ENCODE measurements around the gene STUB1.

The STUB1 gene

GRCh38 chr16:676913-677312, 3.3 kb upstream of the STUB1 start:
- no peak overlapping the region for H3K4me3 Mint-ChIP-seq
- peaks cover 9% of the 10 kb centered on the region for H3K27me3 Mint-ChIP-seq
- H3K4me1 Mint-ChIP-seq (ENCODE audit: low read depth) = peaks cover 24% of the 10 kb centered on the region
- H3K36me3 Mint-ChIP-seq (ENCODE audit: low read depth) = peaks cover 36% of the 10 kb centered on the region
- no peak for DNase-seq
- no peak overlapping the region for H3K27ac Mint-ChIP-seq
- H3K9me3 Mint-ChIP-seq = no peaks in the 10 kb centered on the region

GRCh38 chr16:677316-678190, 2.7 kb upstream of the STUB1 start:
- Mint-ChIP-seq H3K27me3 (peaks cover 9% of the 10 kb centered on the region), H3K9me3 (no peaks in the 10 kb centered on the region), H3K4me3 (no peak overlapping the region), H3K4me1 (ENCODE audit: low read depth) (peaks cover 30% of the 10 kb centered on the region), H3K27ac (no peak overlapping the region), H3K36me3 (ENCODE audit: low read depth) (peaks cover 41% of the 10 kb centered on the region)
- no peak for DNase-seq

DNA sequence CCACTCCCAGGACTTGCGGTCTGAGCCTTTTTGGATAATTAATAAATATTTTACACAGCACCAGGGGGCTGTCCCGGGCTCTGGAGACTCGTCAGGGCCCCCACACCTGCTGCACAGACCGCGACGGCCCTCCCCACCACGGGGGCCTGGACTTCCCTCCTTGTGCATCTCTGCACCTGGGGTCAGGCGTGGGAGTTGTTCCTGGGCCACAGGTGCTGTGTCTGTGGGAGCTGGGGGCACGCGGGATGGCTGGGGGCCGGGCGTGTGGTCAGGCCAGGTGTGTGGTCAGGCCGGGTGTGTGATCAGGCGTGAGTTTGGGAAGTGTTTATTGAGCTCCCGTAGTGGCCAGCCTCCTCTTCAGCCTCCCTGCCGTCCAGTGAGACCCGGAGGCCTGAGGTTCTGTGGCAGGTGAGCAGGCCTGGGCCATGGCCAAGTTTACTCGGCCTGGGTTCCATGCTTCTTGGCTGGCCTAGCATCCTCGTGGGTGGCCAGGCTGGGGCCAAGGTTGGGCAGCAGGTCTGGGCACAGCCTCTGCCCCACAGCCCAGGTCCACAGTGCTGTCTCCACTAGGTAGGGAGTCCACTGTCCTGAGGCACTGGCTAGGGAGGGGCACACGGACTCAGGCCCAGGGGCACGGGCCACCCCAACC, 1.9 kb upstream of the STUB1 start:
- Mint-ChIP-seq H3K4me3 (no peak overlapping the region), H3K27ac (peak overlapping the region; percentile 81), H3K4me1 (ENCODE audit: low read depth) (peaks cover 37% of the 10 kb centered on the region), H3K36me3 (ENCODE audit: low read depth) (peaks cover 41% of the 10 kb centered on the region), H3K27me3 (peaks cover 9% of the 10 kb centered on the region), H3K9me3 (no peaks in the 10 kb centered on the region)
- DNase-seq = no peak

DNA sequence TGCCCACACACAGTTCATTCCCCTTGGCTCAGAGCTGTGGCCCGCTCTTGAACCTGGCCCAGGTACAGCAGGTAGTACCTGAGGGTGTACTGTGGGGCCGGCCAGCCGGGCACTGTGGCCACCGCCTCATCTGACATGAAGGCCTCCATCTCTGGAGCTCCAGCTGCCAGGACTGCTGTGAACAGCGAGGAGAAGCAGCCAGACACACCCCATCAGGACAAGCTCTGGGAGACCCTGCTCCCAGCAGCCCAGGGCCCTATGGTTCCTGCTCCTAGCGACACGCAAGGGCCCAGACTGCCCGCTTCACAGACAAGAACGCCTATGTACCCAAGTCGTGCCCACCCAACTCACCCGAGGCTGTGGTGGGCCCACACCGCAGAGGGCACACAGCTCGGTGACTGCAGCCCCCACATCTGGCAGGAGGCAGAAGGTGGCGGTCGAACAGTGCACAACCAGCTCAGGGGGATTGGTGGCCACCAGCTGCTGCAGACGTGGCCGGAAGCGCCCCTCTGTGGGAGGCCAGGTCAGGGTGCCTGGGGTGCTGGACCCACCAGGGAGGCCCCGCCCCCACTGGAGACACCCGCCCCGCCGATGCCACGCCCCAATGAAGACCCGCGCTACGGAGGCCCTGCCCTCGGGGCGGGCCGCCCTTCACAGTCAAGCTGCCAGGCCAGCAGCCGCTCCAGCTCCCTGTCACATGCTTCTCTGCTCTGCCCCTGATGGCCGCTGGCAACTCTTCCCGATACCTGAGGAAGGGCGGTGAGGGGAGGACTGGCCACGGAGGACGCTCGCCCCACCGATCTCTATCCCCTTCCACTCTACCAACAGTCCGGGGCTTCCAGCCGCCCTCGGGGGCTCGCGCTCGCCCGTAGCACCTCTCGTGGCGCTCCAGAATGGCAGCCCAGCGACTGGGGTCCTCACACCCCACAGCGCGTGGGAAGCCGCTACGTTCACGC, 1.1 kb upstream of the STUB1 start:
- no peak for DNase-seq
- H3K4me3 Mint-ChIP-seq = peak overlapping the region; percentile 79
- H3K4me1 Mint-ChIP-seq (ENCODE audit: low read depth) = peaks cover 39% of the 10 kb centered on the region
- H3K36me3 Mint-ChIP-seq (ENCODE audit: low read depth) = peaks cover 37% of the 10 kb centered on the region
- H3K9me3 Mint-ChIP-seq = no peaks in the 10 kb centered on the region
- peak overlapping the region; percentile 90 for H3K27ac Mint-ChIP-seq
- peaks cover 9% of the 10 kb centered on the region for H3K27me3 Mint-ChIP-seq

- peaks cover 43% of the 10 kb centered on the region for H3K4me1 Mint-ChIP-seq (ENCODE audit: low read depth)
- H3K4me3 Mint-ChIP-seq = peak overlapping the region; percentile 84
- H3K27me3 Mint-ChIP-seq = peaks cover 5% of the 10 kb centered on the region
- H3K9me3 Mint-ChIP-seq = no peaks in the 10 kb centered on the region
- H3K36me3 Mint-ChIP-seq (ENCODE audit: low read depth) = peaks cover 39% of the 10 kb centered on the region
- peak overlapping the region; percentile 88 for H3K27ac Mint-ChIP-seq
- DNase-seq = no peak
These were observed 375 bp downstream of the STUB1 start for GRCh38 chr16:680625-680945.

DNA sequence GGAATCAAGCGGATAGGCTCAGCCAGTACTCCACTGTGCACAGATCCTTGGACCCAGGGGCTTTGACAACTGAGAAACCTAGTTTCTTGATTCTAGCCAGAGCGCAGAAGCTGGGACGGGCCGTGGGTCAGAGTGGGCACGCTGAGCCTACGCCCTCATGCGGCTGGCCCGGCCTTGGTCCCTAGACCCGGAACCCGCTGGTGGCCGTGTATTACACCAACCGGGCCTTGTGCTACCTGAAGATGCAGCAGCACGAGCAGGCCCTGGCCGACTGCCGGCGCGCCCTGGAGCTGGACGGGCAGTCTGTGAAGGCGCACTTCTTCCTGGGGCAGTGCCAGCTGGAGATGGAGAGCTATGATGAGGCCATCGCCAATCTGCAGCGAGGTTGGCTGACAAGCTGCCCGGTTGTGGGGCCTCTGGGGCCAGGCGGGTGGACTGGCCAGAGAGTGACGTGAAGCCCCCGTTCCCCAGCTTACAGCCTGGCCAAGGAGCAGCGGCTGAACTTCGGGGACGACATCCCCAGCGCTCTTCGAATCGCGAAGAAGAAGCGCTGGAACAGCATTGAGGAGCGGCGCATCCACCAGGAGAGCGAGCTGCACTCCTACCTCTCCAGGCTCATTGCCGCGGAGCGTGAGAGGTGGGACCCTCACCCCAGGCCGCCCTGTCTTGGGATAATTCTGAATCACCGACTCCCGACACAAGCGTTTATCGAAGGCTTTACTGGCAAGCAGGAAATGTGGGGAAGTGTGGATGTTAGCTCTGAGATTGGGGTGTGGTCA, 946 bp downstream of the STUB1 start:
- Mint-ChIP-seq H3K4me1 (ENCODE audit: low read depth) (peaks cover 49% of the 10 kb centered on the region), H3K27me3 (peaks cover 5% of the 10 kb centered on the region), H3K27ac (peak overlapping the region; percentile 88), H3K36me3 (ENCODE audit: low read depth) (peaks cover 45% of the 10 kb centered on the region), H3K9me3 (no peaks in the 10 kb centered on the region), H3K4me3 (peak overlapping the region; percentile 84)
- DNase-seq = peak; percentile 54

GRCh38 chr16:681746-682427, 1.7 kb downstream of the STUB1 start:
- Mint-ChIP-seq H3K9me3 (no peaks in the 10 kb centered on the region), H3K27me3 (peaks cover 2% of the 10 kb centered on the region), H3K4me1 (ENCODE audit: low read depth) (peaks cover 50% of the 10 kb centered on the region), H3K36me3 (ENCODE audit: low read depth) (peaks cover 51% of the 10 kb centered on the region), H3K4me3 (peak overlapping the region; percentile 84), H3K27ac (peak overlapping the region; percentile 88)
- no peak for DNase-seq

- Mint-ChIP-seq H3K36me3 (ENCODE audit: low read depth) (peaks cover 58% of the 10 kb centered on the region), H3K27ac (peak overlapping the region; percentile 88), H3K4me3 (peak overlapping the region; percentile 84), H3K9me3 (no peaks in the 10 kb centered on the region), H3K27me3 (no peaks in the 10 kb centered on the region), H3K4me1 (ENCODE audit: low read depth) (peaks cover 53% of the 10 kb centered on the region)
- no peak for DNase-seq
These were observed 2.5 kb downstream of the STUB1 start for GRCh38 chr16:682493-683395.

DNA sequence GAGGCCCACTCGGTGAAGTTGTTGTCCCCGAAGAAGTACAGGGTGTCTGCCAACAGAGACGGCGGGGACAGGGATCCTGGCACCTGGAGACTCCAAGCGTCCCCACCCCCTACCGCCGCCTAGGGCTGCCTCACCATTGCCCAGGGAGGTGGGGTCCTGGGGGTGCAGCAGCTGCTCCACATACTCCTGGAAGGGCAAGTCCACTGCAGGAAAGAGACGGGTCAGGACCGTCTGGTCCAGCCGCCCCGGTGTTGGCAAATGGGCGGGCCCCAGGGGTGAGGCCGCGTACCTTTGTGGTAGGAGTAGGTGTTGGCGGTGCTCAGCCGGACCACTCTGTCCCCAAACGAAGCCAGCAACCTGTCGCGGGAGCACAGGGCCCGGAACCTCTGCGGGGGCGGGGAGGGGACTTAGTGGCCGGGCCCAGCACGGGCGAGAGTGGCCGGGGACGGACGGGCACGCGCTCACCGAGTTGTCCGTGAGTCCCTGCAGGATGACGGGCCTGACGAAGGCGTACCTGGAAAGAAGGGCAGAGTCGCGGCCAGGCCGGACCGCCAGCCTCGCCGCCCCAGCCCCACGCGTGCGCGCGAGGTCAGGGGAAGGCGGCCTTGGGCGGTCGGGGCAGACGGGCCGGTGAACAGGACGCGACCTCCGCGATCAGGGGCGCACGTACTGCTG, 3.3 kb downstream of the STUB1 start:
- Mint-ChIP-seq H3K4me1 (ENCODE audit: low read depth) (peaks cover 55% of the 10 kb centered on the region), H3K27me3 (no peaks in the 10 kb centered on the region), H3K27ac (peak overlapping the region; percentile 88), H3K36me3 (ENCODE audit: low read depth) (peaks cover 61% of the 10 kb centered on the region), H3K4me3 (peak overlapping the region; percentile 84), H3K9me3 (no peaks in the 10 kb centered on the region)
- DNase-seq = peak; percentile 57

- Mint-ChIP-seq H3K4me1 (ENCODE audit: low read depth) (peaks cover 58% of the 10 kb centered on the region), H3K27me3 (no peaks in the 10 kb centered on the region)
- peak; percentile 99 for DNase-seq
These were observed 4.0 kb downstream of the STUB1 start, which contains the start of gene JMJD8 for GRCh38 chr16:684071-684794. Gene JMJD8, minus strand, starts transcription at chr16:684334. Its CDS starts 15 bp downstream, at chr16:684319.

GRCh38 chr16:684961-685696, 4.9 kb downstream of the STUB1 start:
- Mint-ChIP-seq H3K4me3 (peak overlapping the region; percentile 20), H3K27ac (no peak overlapping the region), H3K27me3 (no peaks in the 10 kb centered on the region), H3K4me1 (ENCODE audit: low read depth) (peaks cover 58% of the 10 kb centered on the region), H3K36me3 (ENCODE audit: low read depth) (peaks cover 73% of the 10 kb centered on the region), H3K9me3 (no peaks in the 10 kb centered on the region)
- DNase-seq = no peak

More at GRCh38 chr16:684071-684794, 4.0 kb downstream of the STUB1 start, which contains the start of gene JMJD8:
- peaks cover 65% of the 10 kb centered on the region for H3K36me3 Mint-ChIP-seq (ENCODE audit: low read depth)
- peak within 1 kb of the TSS; percentile 84 for H3K4me3 Mint-ChIP-seq
- no peaks in the 10 kb centered on the region for H3K9me3 Mint-ChIP-seq
- peak within 1 kb of the TSS; percentile 88 for H3K27ac Mint-ChIP-seq

All from activated T-cell treated with anti-CD3 and anti-CD28 coated beads, Interleukin-2, amount 50 U/mL, for 24 hours (primary cell).